GM19467 (cell line): Measurements from ENCODE around the gene OR4D11.
"Not testable (repeated sequence)": the region's sequence is repeated elsewhere in the genome, so short reads cannot be mapped to it uniquely, and the experiment has no call there.

Experiments
- ATAC-seq: cut with Tn5 transposase; IDR thresholded peaks from one replicate; pipeline ENCODE4 v1.9.1; 2021; ENCODE audit warnings: mild to moderate bottlenecking, moderate library complexity; ENCODE audit not compliant: unreplicated experiment

OR4D11 gene

GRCh38 chr11:59503276-59503675, at the start of gene OR4D11:
Gene OR4D11 (plus strand): TSS chr11:59503576. CDS start chr11:59503576, 0 bp downstream.
- no peak for ATAC-seq

- no peak for ATAC-seq
These were observed 46.7 kb upstream of the OR4D11 start, which contains the start of gene OR4D6 for GRCh38 chr11:59456661-59457060. Gene OR4D6 (plus strand): TSS chr11:59456961. CDS start chr11:59456961, 0 bp downstream.

- no peak for ATAC-seq
These were observed 43.5 kb upstream of the OR4D11 start for GRCh38 chr11:59459916-59460315.

- ATAC-seq: no peak
These were observed 40.2 kb upstream of the OR4D11 start for GRCh38 chr11:59463190-59463641.

GRCh38 chr11:59473015-59473414, 30.4 kb upstream of the OR4D11 start, which contains the start of gene OR4D10:
Gene OR4D10 (plus strand): TSS chr11:59473315. CDS start chr11:59477430, 4,115 bp downstream.
- ATAC-seq: no peak

- ATAC-seq: no peak
These were observed 28.2 kb upstream of the OR4D11 start for GRCh38 chr11:59475176-59475575.

GRCh38 chr11:59479906-59480305, 23.5 kb upstream of the OR4D11 start:
- ATAC-seq: no peak

GRCh38 chr11:59480359-59480758, 23.0 kb upstream of the OR4D11 start:
- ATAC-seq: no peak

- no peak for ATAC-seq
These were observed 1.4 kb upstream of the OR4D11 start for GRCh38 chr11:59501931-59502330.

GRCh38 chr11:59510941-59511589, 7.7 kb downstream of the OR4D11 start, which contains the start of gene OR4D9:
Gene OR4D9 (plus strand): TSS chr11:59511539. CDS start chr11:59514913, 3,374 bp downstream.
- no peak for ATAC-seq

GRCh38 chr11:59511675-59512074, 8.3 kb downstream of the OR4D11 start:
- no peak for ATAC-seq

GRCh38 chr11:59520139-59520538, 16.8 kb downstream of the OR4D11 start:
- not testable (repeated sequence) for ATAC-seq

- ATAC-seq: no peak
These were observed 17.4 kb downstream of the OR4D11 start for GRCh38 chr11:59520741-59521140.

- no peak for ATAC-seq
These were observed 20.2 kb downstream of the OR4D11 start for GRCh38 chr11:59523541-59523940.

- ATAC-seq: no peak
These were observed 25.3 kb downstream of the OR4D11 start for GRCh38 chr11:59528711-59529110.

- no peak for ATAC-seq
These were observed 29.2 kb downstream of the OR4D11 start for GRCh38 chr11:59532620-59533019.

GRCh38 chr11:59534676-59535075, 31.3 kb downstream of the OR4D11 start:
- ATAC-seq: no peak

GRCh38 chr11:59542142-59542810, 38.9 kb downstream of the OR4D11 start:
- ATAC-seq: no peak

- not testable (repeated sequence) for ATAC-seq
These were observed 40.3 kb downstream of the OR4D11 start for GRCh38 chr11:59543713-59544112.

GRCh38 chr11:59544869-59545178, 41.4 kb downstream of the OR4D11 start:
- no peak for ATAC-seq

- no peak for ATAC-seq
These were observed 42.0 kb downstream of the OR4D11 start for GRCh38 chr11:59545179-59546020.
